ENCODE measurements around the gene HOXD10. TPM values are rescaled to one million over a fixed set of nuclear protein-coding genes. Genes with fewer than 3 reads are reported as not detected.

Gene HOXD10
- total and polyA plus RNA-seq, 2 donors (not counting 1 experiment from before 2014, with no cell fraction given), result not detected

DNA sequence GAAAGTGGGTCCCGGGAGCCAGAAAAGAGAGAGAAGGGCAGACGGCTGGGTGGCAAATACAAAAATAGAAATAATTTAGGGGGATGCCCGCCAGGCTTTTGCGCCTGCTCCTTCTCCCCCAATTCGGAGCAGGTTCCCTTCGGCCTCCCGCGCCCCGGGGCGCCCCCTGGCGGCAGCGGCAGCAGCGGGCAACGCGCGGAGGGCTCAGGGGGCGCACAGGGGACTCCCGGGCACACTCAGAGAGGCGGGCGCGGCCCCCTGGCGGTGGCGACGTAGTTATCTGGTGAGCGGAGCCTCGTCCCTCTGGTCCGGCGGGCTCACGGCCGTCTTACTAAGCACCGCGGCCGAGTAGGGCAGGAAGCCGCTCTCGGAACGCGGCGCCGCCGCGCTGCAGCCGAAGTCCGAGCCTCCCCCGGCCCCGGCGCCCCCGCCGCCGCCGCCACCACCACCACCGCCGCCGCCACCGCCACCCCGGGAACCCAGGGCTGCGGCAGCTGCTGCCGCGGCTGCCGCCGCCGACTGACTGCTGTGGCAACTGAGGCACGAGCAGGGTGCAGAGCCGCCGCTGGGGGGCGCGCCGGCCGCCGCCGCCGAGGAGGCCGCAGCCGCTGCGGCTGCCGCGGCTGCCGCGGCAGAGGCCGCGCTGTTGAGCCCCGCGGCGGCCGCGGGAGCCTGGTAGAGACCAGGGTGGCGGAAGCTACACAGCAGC lies 36.6 kb upstream of the HOXD10 start:
- no peak overlapping the region for H3K4me3 ChIP-seq (replicated peaks in 1 of 4; ENCODE audit: control extremely low read depth in 1 of 4, insufficient read depth in 1 of 4, low read depth in 3 of 4, low read length in 4 of 4)
- H3K9ac ChIP-seq (ENCODE audit: insufficient read depth, low read length), result no peak overlapping the region
- peak in 1 of 2 donors; percentile 22 for DNase-seq (ENCODE audit: low read depth in 2 of 2)
- no peaks in the 10 kb centered on the region for H3K9me3 ChIP-seq (ENCODE audit: control insufficient read depth, insufficient read depth, low read depth, low read length)
- no peak overlapping the region for H3K4me2 ChIP-seq (ENCODE audit: extremely low read depth, insufficient read depth, low read length)
- no peaks in the 10 kb centered on the region for H4K20me1 ChIP-seq (ENCODE audit: control insufficient read depth, extremely low read depth, insufficient read depth, low read length)
- H3K27ac ChIP-seq (ENCODE audit: insufficient read depth, low read length), result no peak overlapping the region
- H3K79me2 ChIP-seq (ENCODE audit: control insufficient read depth, insufficient read depth, low read length), result no peaks in the 10 kb centered on the region
- TF ChIP-seq EZH2 (IDR thresholded peaks at IDR 0.05; ENCODE audit: low read length, missing control alignments), result no peak
- TF ChIP-seq, protein P1, sequence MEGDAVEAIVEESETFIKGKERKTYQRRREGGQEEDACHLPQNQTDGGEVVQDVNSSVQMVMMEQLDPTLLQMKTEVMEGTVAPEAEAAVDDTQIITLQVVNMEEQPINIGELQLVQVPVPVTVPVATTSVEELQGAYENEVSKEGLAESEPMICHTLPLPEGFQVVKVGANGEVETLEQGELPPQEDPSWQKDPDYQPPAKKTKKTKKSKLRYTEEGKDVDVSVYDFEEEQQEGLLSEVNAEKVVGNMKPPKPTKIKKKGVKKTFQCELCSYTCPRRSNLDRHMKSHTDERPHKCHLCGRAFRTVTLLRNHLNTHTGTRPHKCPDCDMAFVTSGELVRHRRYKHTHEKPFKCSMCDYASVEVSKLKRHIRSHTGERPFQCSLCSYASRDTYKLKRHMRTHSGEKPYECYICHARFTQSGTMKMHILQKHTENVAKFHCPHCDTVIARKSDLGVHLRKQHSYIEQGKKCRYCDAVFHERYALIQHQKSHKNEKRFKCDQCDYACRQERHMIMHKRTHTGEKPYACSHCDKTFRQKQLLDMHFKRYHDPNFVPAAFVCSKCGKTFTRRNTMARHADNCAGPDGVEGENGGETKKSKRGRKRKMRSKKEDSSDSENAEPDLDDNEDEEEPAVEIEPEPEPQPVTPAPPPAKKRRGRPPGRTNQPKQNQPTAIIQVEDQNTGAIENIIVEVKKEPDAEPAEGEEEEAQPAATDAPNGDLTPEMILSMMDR (conservative IDR thresholded peaks at IDR 0.05 in 1 of 2, IDR thresholded peaks at IDR 0.05 in 1 of 2; ENCODE audit: low read depth in 1 of 2, low read length in 2 of 2), result peak; percentile 27 to 56
- H2AFZ ChIP-seq (ENCODE audit: low read length), result no peak overlapping the region
- peaks cover 77% of the 10 kb centered on the region for H3K27me3 ChIP-seq (ENCODE audit: control insufficient read depth, insufficient read depth, low read length)
- no peaks in the 10 kb centered on the region for H3K4me1 ChIP-seq (ENCODE audit: control insufficient read depth, extremely low read depth, insufficient read depth, low read length)
- H3K36me3 ChIP-seq (ENCODE audit: control insufficient read depth, insufficient read depth, low read length), result no peaks in the 10 kb centered on the region

DNA sequence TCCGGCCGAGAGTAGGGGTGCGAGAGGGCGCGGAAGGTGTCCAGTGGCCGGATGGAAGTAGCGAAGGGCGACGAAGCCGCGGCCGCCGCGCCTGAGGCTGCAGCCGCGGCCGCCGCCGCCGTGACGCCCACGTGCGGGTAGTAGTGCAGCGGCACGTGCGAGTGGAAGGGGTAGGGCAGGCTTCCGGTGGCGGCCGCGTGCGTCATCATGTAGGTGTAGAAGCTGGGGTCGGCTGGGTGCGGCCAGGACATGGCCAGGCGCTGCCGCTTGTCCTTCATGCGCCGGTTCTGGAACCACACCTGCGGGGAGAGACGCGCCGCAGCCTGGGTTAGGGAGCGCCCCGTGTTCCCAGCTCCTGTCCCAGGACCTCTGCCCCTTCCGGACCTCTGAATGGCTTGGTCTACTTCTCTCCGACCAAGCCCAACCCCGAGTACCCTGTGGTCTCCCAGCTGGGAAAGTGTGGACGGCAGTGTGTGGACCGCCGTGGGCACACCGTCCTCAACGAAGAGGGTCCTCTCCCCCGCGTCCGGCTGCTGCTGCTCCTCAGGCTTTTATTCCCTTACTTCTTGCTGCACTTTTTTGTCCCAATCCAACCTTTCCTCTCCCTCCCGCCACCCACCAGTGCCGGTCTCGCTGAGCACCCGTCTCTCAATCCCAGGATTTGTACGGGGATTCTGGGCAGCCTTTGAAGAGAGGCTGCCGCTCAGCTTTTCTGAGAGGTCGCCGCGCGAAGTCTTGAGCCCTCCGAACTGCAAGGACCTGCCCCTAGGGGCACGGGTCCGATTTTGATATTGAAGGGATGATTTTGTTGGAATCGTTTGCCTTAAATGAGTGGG lies 35.8 kb upstream of the HOXD10 start:
- Histone ChIP-seq H3K79me2 (ENCODE audit: control insufficient read depth, insufficient read depth, low read length) (no peaks in the 10 kb centered on the region), H3K9ac (ENCODE audit: insufficient read depth, low read length) (no peak overlapping the region), H3K9me3 (ENCODE audit: control insufficient read depth, insufficient read depth, low read depth, low read length) (no peaks in the 10 kb centered on the region), H3K27ac (ENCODE audit: insufficient read depth, low read length) (no peak overlapping the region), H4K20me1 (ENCODE audit: control insufficient read depth, extremely low read depth, insufficient read depth, low read length) (no peaks in the 10 kb centered on the region), H3K4me1 (ENCODE audit: control insufficient read depth, extremely low read depth, insufficient read depth, low read length) (no peaks in the 10 kb centered on the region), H3K4me3 (replicated peaks in 1 of 4; ENCODE audit: control extremely low read depth in 1 of 4, insufficient read depth in 1 of 4, low read depth in 3 of 4, low read length in 4 of 4) (no peak overlapping the region), H3K27me3 (ENCODE audit: control insufficient read depth, insufficient read depth, low read length) (peaks cover 82% of the 10 kb centered on the region), H2AFZ (ENCODE audit: low read length) (no peak overlapping the region), H3K36me3 (ENCODE audit: control insufficient read depth, insufficient read depth, low read length) (no peaks in the 10 kb centered on the region), H3K4me2 (ENCODE audit: extremely low read depth, insufficient read depth, low read length) (no peak overlapping the region)
- peak; percentile 96 for TF ChIP-seq EZH2 (IDR thresholded peaks at IDR 0.05; ENCODE audit: low read length, missing control alignments)
- TF ChIP-seq, protein P1 (conservative IDR thresholded peaks at IDR 0.05 in 1 of 2, IDR thresholded peaks at IDR 0.05 in 1 of 2; ENCODE audit: low read depth in 1 of 2, low read length in 2 of 2), result no peak
- DNase-seq (ENCODE audit: low read depth in 2 of 2), result no peak

DNA sequence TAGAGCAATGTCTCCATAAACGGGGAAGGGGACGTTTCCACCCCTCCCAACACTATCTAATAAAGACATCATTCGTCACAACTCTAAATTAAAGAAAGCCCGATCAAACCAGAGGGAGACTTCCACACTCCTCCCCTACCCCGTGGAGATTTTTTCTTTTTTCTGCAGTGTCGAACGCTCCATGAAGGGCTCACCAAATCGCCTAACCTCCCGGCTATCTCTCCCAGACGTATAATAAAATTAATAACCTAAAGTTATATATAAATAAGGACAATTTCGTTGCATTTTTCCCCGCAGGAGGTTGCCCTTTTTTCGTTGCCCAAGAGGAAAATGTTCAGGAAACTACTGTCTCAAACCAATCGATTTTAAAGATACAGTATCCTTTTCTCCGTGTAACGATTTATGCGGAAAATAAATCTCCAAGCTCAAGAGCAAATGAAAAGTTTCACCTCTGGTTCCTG lies 35.2 kb upstream of the HOXD10 start:
- no peak overlapping the region for H3K27ac ChIP-seq (ENCODE audit: insufficient read depth, low read length)
- no peaks in the 10 kb centered on the region for H4K20me1 ChIP-seq (ENCODE audit: control insufficient read depth, extremely low read depth, insufficient read depth, low read length)
- H2AFZ ChIP-seq (ENCODE audit: low read length), result no peak overlapping the region
- no peak overlapping the region for H3K4me3 ChIP-seq (replicated peaks in 1 of 4; ENCODE audit: control extremely low read depth in 1 of 4, insufficient read depth in 1 of 4, low read depth in 3 of 4, low read length in 4 of 4)
- TF ChIP-seq EZH2 (IDR thresholded peaks at IDR 0.05; ENCODE audit: low read length, missing control alignments), result no peak
- TF ChIP-seq, protein P1 (conservative IDR thresholded peaks at IDR 0.05 in 1 of 2, IDR thresholded peaks at IDR 0.05 in 1 of 2; ENCODE audit: low read depth in 1 of 2, low read length in 2 of 2), result no peak
- DNase-seq (ENCODE audit: low read depth in 2 of 2), result peak in 1 of 2 donors; percentile 35
- no peaks in the 10 kb centered on the region for H3K36me3 ChIP-seq (ENCODE audit: control insufficient read depth, insufficient read depth, low read length)
- H3K4me2 ChIP-seq (ENCODE audit: extremely low read depth, insufficient read depth, low read length), result no peak overlapping the region
- no peaks in the 10 kb centered on the region for H3K9me3 ChIP-seq (ENCODE audit: control insufficient read depth, insufficient read depth, low read depth, low read length)
- H3K4me1 ChIP-seq (ENCODE audit: control insufficient read depth, extremely low read depth, insufficient read depth, low read length), result no peaks in the 10 kb centered on the region
- H3K79me2 ChIP-seq (ENCODE audit: control insufficient read depth, insufficient read depth, low read length), result no peaks in the 10 kb centered on the region
- H3K27me3 ChIP-seq (ENCODE audit: control insufficient read depth, insufficient read depth, low read length), result peaks cover 82% of the 10 kb centered on the region
- no peak overlapping the region for H3K9ac ChIP-seq (ENCODE audit: insufficient read depth, low read length)

Measured in fibroblast of lung (primary cell).